Measurements from ENCODE around the gene RNF11. TPM values are rescaled to one million over a fixed set of nuclear protein-coding genes. Genes with fewer than 3 reads are reported as not detected.
A peak's percentile ranks its signal among the peaks of the same experiment; 100 is the strongest.
"Not testable (repeated sequence)": the region's sequence is repeated elsewhere in the genome, so short reads cannot be mapped to it uniquely, and the experiment has no call there.

RNF11 gene
- total and polyA plus RNA-seq, 5 donors = 78.4 to 131 (median 121) TPM

- Histone ChIP-seq H3K4me1 (ENCODE audit: control insufficient read depth, insufficient read depth, low read length) (peaks cover 13% of the 10 kb centered on the region), H3K27me3 (ENCODE audit: control insufficient read depth, insufficient read depth) (no peaks in the 10 kb centered on the region), H3K9me3 (ENCODE audit: control insufficient read depth, low read length) (no peaks in the 10 kb centered on the region), H3K27ac (ENCODE audit: low read length) (peak overlapping the region; percentile 2), H3K4me3 (ENCODE audit: low read length) (no peak overlapping the region)
- no peak for ATAC-seq
- 46% methylated on average over 2 of the region's 2 CpGs for WGBS
- intact Hi-C loops (cut with DNase I) = no loop called here
- DNase-seq = no peak
Observed at GRCh38 chr1:51240084-51240483, 4.0 kb downstream of the RNF11 start.

- no peak overlapping the region for H3K27ac ChIP-seq (ENCODE audit: low read length)
- intact Hi-C loops (cut with DNase I) = no loop called here
- H3K9me3 ChIP-seq (ENCODE audit: control insufficient read depth, low read length) = no peaks in the 10 kb centered on the region
Observed at GRCh38 chr1:51241119-51241518, 5.0 kb downstream of the RNF11 start.

GRCh38 chr1:51242546-51242945 is 6.5 kb downstream of the RNF11 start:
- DNase-seq (no peak), ATAC-seq (no peak)
- WGBS = 81% methylated on average over 4 of the region's 4 CpGs
- Histone ChIP-seq H3K27ac (ENCODE audit: low read length) (no peak overlapping the region), H3K9me3 (ENCODE audit: control insufficient read depth, low read length) (no peaks in the 10 kb centered on the region), H3K4me3 (ENCODE audit: low read length) (no peak overlapping the region), H3K4me1 (ENCODE audit: control insufficient read depth, insufficient read depth, low read length) (peaks cover 20% of the 10 kb centered on the region), H3K27me3 (ENCODE audit: control insufficient read depth, insufficient read depth) (no peaks in the 10 kb centered on the region)
- intact Hi-C loops (cut with DNase I) = no loop called here

More at GRCh38 chr1:51241119-51241518, 5.0 kb downstream of the RNF11 start:
- H3K4me3 ChIP-seq (ENCODE audit: low read length) = no peak overlapping the region
- ATAC-seq (no peak), DNase-seq (no peak)
- peaks cover 14% of the 10 kb centered on the region for H3K4me1 ChIP-seq (ENCODE audit: control insufficient read depth, insufficient read depth, low read length)
- H3K27me3 ChIP-seq (ENCODE audit: control insufficient read depth, insufficient read depth) = no peaks in the 10 kb centered on the region
- WGBS = 59% methylated on average over 1 of the region's 1 CpG

- intact Hi-C loops (cut with DNase I) = no loop called here
- no peaks in the 10 kb centered on the region for H3K9me3 ChIP-seq (ENCODE audit: control insufficient read depth, low read length)
- no peak overlapping the region for H3K27ac ChIP-seq (ENCODE audit: low read length)
- no peak overlapping the region for H3K4me3 ChIP-seq (ENCODE audit: low read length)
- ATAC-seq (no peak), DNase-seq (no peak)
- no peaks in the 10 kb centered on the region for H3K27me3 ChIP-seq (ENCODE audit: control insufficient read depth, insufficient read depth)
- WGBS = 88% methylated on average over 2 of the region's 2 CpGs
- H3K4me1 ChIP-seq (ENCODE audit: control insufficient read depth, insufficient read depth, low read length) = peaks cover 13% of the 10 kb centered on the region
Observed at GRCh38 chr1:51247022-51247421, 10.9 kb downstream of the RNF11 start.

GRCh38 chr1:51247499-51247898 is 11.4 kb downstream of the RNF11 start:
- no peak overlapping the region for H3K4me3 ChIP-seq (ENCODE audit: low read length)
- intact Hi-C loops (cut with DNase I) = no loop called here
- H3K27me3 ChIP-seq (ENCODE audit: control insufficient read depth, insufficient read depth) = no peaks in the 10 kb centered on the region
- ATAC-seq (no peak), DNase-seq (peak in 1 of 3 donors; percentile 58)
- no peaks in the 10 kb centered on the region for H3K9me3 ChIP-seq (ENCODE audit: control insufficient read depth, low read length)
- 44% methylated on average over 1 of the region's 1 CpG for WGBS
- no peak overlapping the region for H3K27ac ChIP-seq (ENCODE audit: low read length)
- peaks cover 13% of the 10 kb centered on the region for H3K4me1 ChIP-seq (ENCODE audit: control insufficient read depth, insufficient read depth, low read length)

GRCh38 chr1:51249445-51249844 is 13.4 kb downstream of the RNF11 start:
- H3K4me1 ChIP-seq (ENCODE audit: control insufficient read depth, insufficient read depth, low read length) = peaks cover 10% of the 10 kb centered on the region
- no peak for DNase-seq
- intact Hi-C loops (cut with DNase I) = no loop called here
- no peak overlapping the region for H3K27ac ChIP-seq (ENCODE audit: low read length)
- H3K9me3 ChIP-seq (ENCODE audit: control insufficient read depth, low read length) = no peaks in the 10 kb centered on the region
- H3K27me3 ChIP-seq (ENCODE audit: control insufficient read depth, insufficient read depth) = no peaks in the 10 kb centered on the region
- 94% methylated on average over 1 of the region's 1 CpG for WGBS
- no peak for ATAC-seq
- H3K4me3 ChIP-seq (ENCODE audit: low read length) = no peak overlapping the region

- not testable (repeated sequence) for H3K4me1 ChIP-seq (ENCODE audit: control insufficient read depth, insufficient read depth, low read length)
- 99% methylated on average over 14 of the region's 14 CpGs for WGBS
Observed at GRCh38 chr1:51250729-51251128, 14.7 kb downstream of the RNF11 start.

GRCh38 chr1:51251165-51251564 is 15.1 kb downstream of the RNF11 start:
- intact Hi-C loops (cut with DNase I); ATAC-seq; H3K27ac ChIP-seq (ENCODE audit: low read length); H3K4me3 ChIP-seq (ENCODE audit: low read length); H3K4me1 ChIP-seq (ENCODE audit: control insufficient read depth, insufficient read depth, low read length); H3K9me3 ChIP-seq (ENCODE audit: control insufficient read depth, low read length); H3K27me3 ChIP-seq (ENCODE audit: control insufficient read depth, insufficient read depth): not testable (repeated sequence)
- WGBS = 98% methylated on average over 20 of the region's 20 CpGs
- peak in 1 of 3 donors; percentile 57 for DNase-seq

More at GRCh38 chr1:51250729-51251128, 14.7 kb downstream of the RNF11 start:
- DNase-seq; intact Hi-C loops (cut with DNase I); H3K27me3 ChIP-seq (ENCODE audit: control insufficient read depth, insufficient read depth); H3K4me3 ChIP-seq (ENCODE audit: low read length); H3K9me3 ChIP-seq (ENCODE audit: control insufficient read depth, low read length); H3K27ac ChIP-seq (ENCODE audit: low read length); ATAC-seq: not testable (repeated sequence)

- no peak for ATAC-seq
- Histone ChIP-seq H3K9me3 (ENCODE audit: control insufficient read depth, low read length) (no peaks in the 10 kb centered on the region), H3K27me3 (ENCODE audit: control insufficient read depth, insufficient read depth) (no peaks in the 10 kb centered on the region), H3K4me3 (ENCODE audit: low read length) (no peak overlapping the region), H3K4me1 (ENCODE audit: control insufficient read depth, insufficient read depth, low read length) (peaks cover 1% of the 10 kb centered on the region), H3K27ac (ENCODE audit: low read length) (no peak overlapping the region)
- 92% methylated on average over 6 of the region's 6 CpGs for WGBS
- intact Hi-C loops (cut with DNase I) = no loop called here
- DNase-seq = no peak
Observed at GRCh38 chr1:51252366-51252765, 16.3 kb downstream of the RNF11 start.

GRCh38 chr1:51253691-51254090 is 17.6 kb downstream of the RNF11 start:
- H3K9me3 ChIP-seq (ENCODE audit: control insufficient read depth, low read length) = no peaks in the 10 kb centered on the region
- no peaks in the 10 kb centered on the region for H3K27me3 ChIP-seq (ENCODE audit: control insufficient read depth, insufficient read depth)
- DNase-seq (no peak), ATAC-seq (no peak)
- H3K4me3 ChIP-seq (ENCODE audit: low read length) = no peak overlapping the region
- no peak overlapping the region for H3K27ac ChIP-seq (ENCODE audit: low read length)
- WGBS = 89% methylated on average over 5 of the region's 5 CpGs
- intact Hi-C loops (cut with DNase I) = no loop called here
- H3K4me1 ChIP-seq (ENCODE audit: control insufficient read depth, insufficient read depth, low read length) = peaks cover 1% of the 10 kb centered on the region

GRCh38 chr1:51255331-51255730 is 19.3 kb downstream of the RNF11 start:
- WGBS = 82% methylated on average over 3 of the region's 3 CpGs
- no peaks in the 10 kb centered on the region for H3K9me3 ChIP-seq (ENCODE audit: control insufficient read depth, low read length)
- H3K4me3 ChIP-seq (ENCODE audit: low read length) = no peak overlapping the region
- H3K27ac ChIP-seq (ENCODE audit: low read length) = no peak overlapping the region
- H3K27me3 ChIP-seq (ENCODE audit: control insufficient read depth, insufficient read depth) = no peaks in the 10 kb centered on the region
- no peak for ATAC-seq
- no peak for DNase-seq
- H3K4me1 ChIP-seq (ENCODE audit: control insufficient read depth, insufficient read depth, low read length) = peaks cover 1% of the 10 kb centered on the region
- intact Hi-C loops (cut with DNase I) = no loop called here

Measured in right cardiac atrium (tissue), 5 donors.